HCT116 (cell line): ENCODE measurements around the gene ZNF341. TPM values are rescaled to one million over a fixed set of nuclear protein-coding genes. Genes with fewer than 3 reads are reported as not detected.

ENCODE experiments used
- ATAC-seq: fragments of 200-7000 bp; cut with Tn5 transposase; 2 replicates; pipeline ENCODE4 v1.9.1; 2020; ENCODE audit warnings: mild to moderate bottlenecking, moderate library complexity
- BruUV-seq: library from RNA; stranded (reverse); fragments of 400-500 nt; replicated peaks from 2 replicates; lab custom pipeline; 2021; lab: Mats Ljungman, UMichigan
- CTCF ChIA-PET: fragments of 300-600 bp; sonication (Branson Sonifier 250); formaldehyde crosslinking; loops from one replicate; lab custom pipeline; 2021; ENCODE audit warnings: antibody characterized with exemption; lab: Charles Lee
- POLR2A ChIA-PET: fragments of 300-600, 350-600 bp; sonication (Branson Sonifier 250); formaldehyde crosslinking; loops from one replicate; lab custom pipeline; 2021; ENCODE audit warnings: antibody characterized with exemption; lab: Charles Lee
- RAD21 ChIA-PET, 2 experiments: fragments of 300-600 bp; sonication (Branson Sonifier 250); formaldehyde crosslinking; loops; one replicate each; lab custom pipeline; 2023; ENCODE audit warnings: low total read pairs in 2 of 2; ENCODE audit not compliant: uncharacterized antibody in 2 of 2, unreplicated experiment in 2 of 2, low non-redundant PET in 1 of 2; lab: Charles Lee
- DNase-seq: peaks from one replicate; pipeline ENCODE4 v3.0.0-alpha.2; 2010; ENCODE audit warnings: low read depth, low spot score
- H2AFZ ChIP-seq: fragments of 200-600 bp; shearing (Covaris generic), sonication (generic); 2 replicates; pipeline ENCODE4 v1.6.1; 2017; ENCODE audit warnings: low read depth, mixed run types, mixed read lengths, antibody characterized with exemption, low read length; ENCODE audit not compliant: poor library complexity, severe bottlenecking
- H3K27ac ChIP-seq: 2 replicates; pipeline ENCODE4 v1.5.1; 2012; ENCODE audit warnings: low read depth, low read length
- H3K27me3 ChIP-seq: fragments of 200-600 bp; sonication (generic); 2 replicates; pipeline ENCODE4 v1.6.1; 2016; ENCODE audit warnings: mixed run types, low read length, mixed read lengths; ENCODE audit not compliant: insufficient read depth
- H3K36me3 ChIP-seq, 2 experiments: fragments of 200-500 bp in 1 of 2; fragments of 200-600 bp in 1 of 2; sonication (Bioruptor generic) in 1 of 2; sonication (generic) in 1 of 2; 2 replicates each; pipeline versions ENCODE4 v1.5.1 to v1.6.1; 2014 to 2016; ENCODE audit warnings: low read length in 2 of 2, inconsistent platforms in 1 of 2, mixed read lengths in 1 of 2, mixed run types in 1 of 2; ENCODE audit not compliant: insufficient read depth in 2 of 2, control insufficient read depth in 1 of 2
- H3K4me1 ChIP-seq, 2 experiments: fragments of 200-600 bp in 1 of 2; sonication (generic) in 1 of 2; 2 replicates each; pipeline versions ENCODE4 v1.5.1 to v1.6.1; 2012 to 2017; ENCODE audit warnings: low read length in 2 of 2, inconsistent platforms in 1 of 2, mild to moderate bottlenecking in 1 of 2, mixed read lengths in 1 of 2, mixed run types in 1 of 2, moderate library complexity in 1 of 2; ENCODE audit not compliant: insufficient read depth in 2 of 2, control insufficient read depth in 1 of 2
- H3K4me2 ChIP-seq: fragments of 200-600 bp; sonication (generic); 2 replicates; pipeline ENCODE4 v1.6.1; 2017; ENCODE audit warnings: mixed run types, low read length, mixed read lengths
- H3K4me3 ChIP-seq, 2 experiments: fragments of 200-600 bp in 1 of 2; sonication (generic) in 1 of 2; replicated peaks in 1 of 2; 2 replicates each; pipeline ENCODE4 v1.5.1; 2011 to 2016; ENCODE audit warnings: low read length in 2 of 2, control low read depth in 1 of 2, low read depth in 1 of 2, mild to moderate bottlenecking in 1 of 2, mixed read lengths in 1 of 2, mixed run types in 1 of 2
- H3K79me2 ChIP-seq: fragments of 200-600 bp; sonication (generic); 2 replicates; pipeline ENCODE4 v1.6.1; 2017; ENCODE audit warnings: mild to moderate bottlenecking, mixed run types, low read length, moderate library complexity, mixed read lengths; ENCODE audit not compliant: insufficient read depth
- H3K9ac ChIP-seq: fragments of 200-600 bp; sonication (generic); 2 replicates; pipeline ENCODE4 v1.6.1; 2016; ENCODE audit warnings: low read length, mixed read lengths
- H3K9me2 ChIP-seq: fragments of 200-600 bp; sonication (generic), shearing (Covaris generic); 2 replicates; pipeline ENCODE4 v1.6.1; 2017; ENCODE audit warnings: mixed run types, mild to moderate bottlenecking, moderate library complexity; ENCODE audit not compliant: insufficient read depth
- H3K9me3 ChIP-seq, 2 experiments: fragments of 200-500 bp in 1 of 2; fragments of 200-600 bp in 1 of 2; sonication (Bioruptor generic) in 1 of 2; sonication (generic) in 1 of 2; 2 replicates each; pipeline ENCODE4 v1.6.1; 2014 to 2017; ENCODE audit warnings: low read length in 2 of 2, mixed read lengths in 2 of 2, inconsistent platforms in 1 of 2, low read depth in 1 of 2, mild to moderate bottlenecking in 1 of 2, mixed run types in 1 of 2, moderate library complexity in 1 of 2; ENCODE audit not compliant: control insufficient read depth in 1 of 2, insufficient read depth in 1 of 2
- H4K20me1 ChIP-seq: fragments of 200-600 bp; sonication (generic), shearing (Covaris generic); 2 replicates; pipeline ENCODE4 v1.6.1; 2017; ENCODE audit warnings: mixed run types, mild to moderate bottlenecking, moderate library complexity; ENCODE audit not compliant: insufficient read depth
- CEBPB ChIP-seq: IDR thresholded peaks from 2 replicates; pipeline ENCODE4 v1.6.1; 2012; ENCODE audit warnings: low read depth
- EZH2phosphoT487 ChIP-seq: fragments of 200-600 bp; IDR thresholded peaks from 2 replicates; pipeline ENCODE4 v1.6.1; 2018; ENCODE audit warnings: antibody characterized with exemption, borderline replicate concordance
- TCF7L2 ChIP-seq: IDR thresholded peaks from 2 replicates; pipeline ENCODE4 v1.7.0; 2011; ENCODE audit warnings: borderline replicate concordance, inconsistent platforms; ENCODE audit not compliant: insufficient read depth, insufficient read length; ENCODE audit errors: extremely low read depth
- YY1 ChIP-seq: IDR thresholded peaks from 2 replicates; pipeline ENCODE4 v1.6.1; 2011; ENCODE audit warnings: low read length, low read depth, moderate library complexity, mild to moderate bottlenecking; ENCODE audit not compliant: insufficient replicate concordance; ENCODE audit errors: extremely low read depth
- intact Hi-C: fragments of 100-400 bp; cut with micrococcal nuclease; formaldehyde crosslinking; loops from 2 replicates; pipeline ENCODE4 v1.10.0; 2022
- total RNA-seq: library from RNA; stranded (reverse); gene quantifications from one replicate; pipeline ENCODE4 v1.2.1, GENCODE V29; 2021; ENCODE audit not compliant: unreplicated experiment
- TF ChIP-seq, protein P1 (sequence below), 3 experiments: fragments of 200-600 bp in 1 of 3; sonication (generic) in 1 of 3; IDR thresholded peaks in 2 of 3; conservative IDR thresholded peaks in 1 of 3; 2 replicates each; pipeline ENCODE4 v1.5.1; 2012 to 2017; ENCODE audit warnings: low read depth in 2 of 3, low read length in 2 of 3, antibody characterized with exemption in 1 of 3, borderline replicate concordance in 1 of 3, control low read depth in 1 of 3, mild to moderate bottlenecking in 1 of 3, mixed read lengths in 1 of 3, mixed run types in 1 of 3, moderate library complexity in 1 of 3; ENCODE audit not compliant: insufficient read depth in 1 of 3
- TF ChIP-seq, protein P2 (sequence below): IDR thresholded peaks from 2 replicates; pipeline ENCODE4 v1.6.1; 2012; ENCODE audit warnings: low read depth

Gene ZNF341
- total RNA-seq, 1 experiment from 2014 or later = 4.9 TPM

DNA sequence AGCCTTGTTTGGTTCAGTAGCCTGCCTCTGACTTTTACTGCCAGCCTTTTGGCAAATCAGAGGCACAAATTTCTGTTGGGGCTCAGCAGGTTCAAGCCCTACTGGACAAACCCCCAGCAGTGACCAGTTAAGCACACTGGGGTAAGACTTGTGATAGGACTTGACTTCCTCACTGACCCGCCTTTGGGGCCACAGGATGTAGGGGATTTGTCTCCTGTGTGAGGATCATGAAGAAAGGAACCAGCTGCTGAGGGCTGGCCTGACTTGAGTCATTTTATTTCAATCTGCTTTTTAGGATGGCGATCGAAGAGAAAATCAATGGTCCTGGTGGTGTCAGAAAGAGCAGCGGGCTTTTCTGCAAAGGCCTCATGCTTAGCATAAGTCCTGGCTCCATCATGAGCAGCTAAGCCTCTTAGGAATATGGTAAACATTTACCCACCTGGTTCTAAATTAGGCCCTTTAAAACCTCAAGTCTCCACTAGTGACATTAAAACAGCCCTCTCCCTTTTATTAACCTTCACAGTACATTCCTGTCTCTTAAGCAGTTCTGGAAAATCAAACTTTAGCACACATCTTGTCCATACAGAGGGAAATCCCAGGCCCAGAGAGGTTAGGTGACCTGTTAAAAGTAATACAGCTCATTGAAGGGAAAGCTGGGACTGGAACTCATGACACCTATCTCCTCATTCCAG lies 96.0 kb downstream of the ZNF341 start:
- DNase-seq = no peak
- Histone ChIP-seq H3K79me2 (peaks cover 63% of the 10 kb centered on the region), H3K9ac (no peak overlapping the region), H3K36me3 (no peaks in the 10 kb centered on the region), H3K27me3 (no peaks in the 10 kb centered on the region), H3K9me3 (no peaks in the 10 kb centered on the region), H3K4me1 (0 out of 4 replicates have a peak, but pooled peaks cover 0 to 4% of the 10 kb centered on the region in 2 experiments), H3K4me3 (no peak overlapping the region), H4K20me1 (no peaks in the 10 kb centered on the region), H3K9me2 (no peaks in the 10 kb centered on the region), H3K4me2 (no peak overlapping the region), H2AFZ (no peak overlapping the region)
- ChIA-PET CTCF (no interaction called here), POLR2A (no interaction called here)
- BruUV-seq = no TSS peak
- no peak for ATAC-seq
- TF ChIP-seq, protein P1, sequence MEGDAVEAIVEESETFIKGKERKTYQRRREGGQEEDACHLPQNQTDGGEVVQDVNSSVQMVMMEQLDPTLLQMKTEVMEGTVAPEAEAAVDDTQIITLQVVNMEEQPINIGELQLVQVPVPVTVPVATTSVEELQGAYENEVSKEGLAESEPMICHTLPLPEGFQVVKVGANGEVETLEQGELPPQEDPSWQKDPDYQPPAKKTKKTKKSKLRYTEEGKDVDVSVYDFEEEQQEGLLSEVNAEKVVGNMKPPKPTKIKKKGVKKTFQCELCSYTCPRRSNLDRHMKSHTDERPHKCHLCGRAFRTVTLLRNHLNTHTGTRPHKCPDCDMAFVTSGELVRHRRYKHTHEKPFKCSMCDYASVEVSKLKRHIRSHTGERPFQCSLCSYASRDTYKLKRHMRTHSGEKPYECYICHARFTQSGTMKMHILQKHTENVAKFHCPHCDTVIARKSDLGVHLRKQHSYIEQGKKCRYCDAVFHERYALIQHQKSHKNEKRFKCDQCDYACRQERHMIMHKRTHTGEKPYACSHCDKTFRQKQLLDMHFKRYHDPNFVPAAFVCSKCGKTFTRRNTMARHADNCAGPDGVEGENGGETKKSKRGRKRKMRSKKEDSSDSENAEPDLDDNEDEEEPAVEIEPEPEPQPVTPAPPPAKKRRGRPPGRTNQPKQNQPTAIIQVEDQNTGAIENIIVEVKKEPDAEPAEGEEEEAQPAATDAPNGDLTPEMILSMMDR (IDR thresholded peaks at IDR 0.05 in 2 of 3, conservative IDR thresholded peaks at IDR 0.05 in 1 of 3; ENCODE audit: borderline replicate concordance in 1 of 3, insufficient read depth in 1 of 3, low read depth in 2 of 3, low read length in 2 of 3) = no peak
- TF ChIP-seq EZH2phosphoT487 = no peak
- TF ChIP-seq, all 23 proteins: peak for 0
- H3K27ac ChIP-seq = no peak overlapping the region
- RAD21 ChIA-PET = no interaction called here
- intact Hi-C loops = no loop called here

DNA sequence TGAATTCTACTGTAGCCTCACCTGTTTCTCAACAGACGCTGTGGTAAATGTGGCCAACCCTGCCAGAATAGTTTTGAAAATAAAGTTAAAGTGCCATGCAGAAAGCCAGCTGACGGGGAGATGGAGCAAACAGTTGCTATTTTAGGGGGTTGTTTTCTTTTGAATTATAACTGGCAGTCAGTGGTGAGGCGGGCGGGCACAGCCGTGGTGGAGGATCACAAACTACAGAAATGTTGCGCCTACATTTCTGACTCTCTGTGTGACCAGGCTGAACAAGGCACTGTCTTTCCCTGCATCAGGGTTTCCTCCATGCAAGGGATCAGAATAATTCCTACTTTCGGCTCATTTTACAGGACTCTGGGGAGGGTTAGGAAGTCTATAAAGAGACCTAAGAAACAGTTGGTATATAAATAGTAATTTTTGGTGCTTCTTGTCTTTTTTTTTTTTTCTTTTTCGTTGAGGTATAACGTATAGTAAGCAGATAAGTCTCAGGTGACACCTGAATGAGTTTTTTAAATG lies 96.6 kb downstream of the ZNF341 start:
- no peak overlapping the region for H3K27ac ChIP-seq

More for the DNA sequence above, 96.6 kb downstream of the ZNF341 start:
- H3K9me3 ChIP-seq = no peaks in the 10 kb centered on the region
- no peak for DNase-seq
- intact Hi-C loops = no loop called here
- RAD21 ChIA-PET = no interaction called here
- BruUV-seq = no TSS peak
- H3K4me3 ChIP-seq = no peak overlapping the region
- CTCF ChIA-PET = no interaction called here
- H3K9ac ChIP-seq = no peak overlapping the region
- no peaks in the 10 kb centered on the region for H4K20me1 ChIP-seq
- TF ChIP-seq EZH2phosphoT487 (no peak), CEBPB (no peak), YY1 (no peak), TCF7L2 (no peak)
- TF ChIP-seq, protein P2, sequence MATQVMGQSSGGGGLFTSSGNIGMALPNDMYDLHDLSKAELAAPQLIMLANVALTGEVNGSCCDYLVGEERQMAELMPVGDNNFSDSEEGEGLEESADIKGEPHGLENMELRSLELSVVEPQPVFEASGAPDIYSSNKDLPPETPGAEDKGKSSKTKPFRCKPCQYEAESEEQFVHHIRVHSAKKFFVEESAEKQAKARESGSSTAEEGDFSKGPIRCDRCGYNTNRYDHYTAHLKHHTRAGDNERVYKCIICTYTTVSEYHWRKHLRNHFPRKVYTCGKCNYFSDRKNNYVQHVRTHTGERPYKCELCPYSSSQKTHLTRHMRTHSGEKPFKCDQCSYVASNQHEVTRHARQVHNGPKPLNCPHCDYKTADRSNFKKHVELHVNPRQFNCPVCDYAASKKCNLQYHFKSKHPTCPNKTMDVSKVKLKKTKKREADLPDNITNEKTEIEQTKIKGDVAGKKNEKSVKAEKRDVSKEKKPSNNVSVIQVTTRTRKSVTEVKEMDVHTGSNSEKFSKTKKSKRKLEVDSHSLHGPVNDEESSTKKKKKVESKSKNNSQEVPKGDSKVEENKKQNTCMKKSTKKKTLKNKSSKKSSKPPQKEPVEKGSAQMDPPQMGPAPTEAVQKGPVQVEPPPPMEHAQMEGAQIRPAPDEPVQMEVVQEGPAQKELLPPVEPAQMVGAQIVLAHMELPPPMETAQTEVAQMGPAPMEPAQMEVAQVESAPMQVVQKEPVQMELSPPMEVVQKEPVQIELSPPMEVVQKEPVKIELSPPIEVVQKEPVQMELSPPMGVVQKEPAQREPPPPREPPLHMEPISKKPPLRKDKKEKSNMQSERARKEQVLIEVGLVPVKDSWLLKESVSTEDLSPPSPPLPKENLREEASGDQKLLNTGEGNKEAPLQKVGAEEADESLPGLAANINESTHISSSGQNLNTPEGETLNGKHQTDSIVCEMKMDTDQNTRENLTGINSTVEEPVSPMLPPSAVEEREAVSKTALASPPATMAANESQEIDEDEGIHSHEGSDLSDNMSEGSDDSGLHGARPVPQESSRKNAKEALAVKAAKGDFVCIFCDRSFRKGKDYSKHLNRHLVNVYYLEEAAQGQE = no peak
- TF ChIP-seq, all 23 proteins: peak for 0
- H3K4me1 ChIP-seq = 0 out of 4 replicates have a peak, but pooled peaks cover 0 to 4% of the 10 kb centered on the region in 2 experiments
- H3K4me2 ChIP-seq = no peak overlapping the region
- no peaks in the 10 kb centered on the region for H3K27me3 ChIP-seq
- H3K36me3 ChIP-seq = no peaks in the 10 kb centered on the region
- H3K9me2 ChIP-seq = no peaks in the 10 kb centered on the region
- no peak for ATAC-seq
- POLR2A ChIA-PET = no interaction called here
- H2AFZ ChIP-seq = no peak overlapping the region
- peaks cover 60% of the 10 kb centered on the region for H3K79me2 ChIP-seq
